ENCODE measurements around the gene TBX6.
"Not testable (repeated sequence)": the region's sequence is repeated elsewhere in the genome, so short reads cannot be mapped to it uniquely, and the experiment has no call there.

The TBX6 gene, protein sequence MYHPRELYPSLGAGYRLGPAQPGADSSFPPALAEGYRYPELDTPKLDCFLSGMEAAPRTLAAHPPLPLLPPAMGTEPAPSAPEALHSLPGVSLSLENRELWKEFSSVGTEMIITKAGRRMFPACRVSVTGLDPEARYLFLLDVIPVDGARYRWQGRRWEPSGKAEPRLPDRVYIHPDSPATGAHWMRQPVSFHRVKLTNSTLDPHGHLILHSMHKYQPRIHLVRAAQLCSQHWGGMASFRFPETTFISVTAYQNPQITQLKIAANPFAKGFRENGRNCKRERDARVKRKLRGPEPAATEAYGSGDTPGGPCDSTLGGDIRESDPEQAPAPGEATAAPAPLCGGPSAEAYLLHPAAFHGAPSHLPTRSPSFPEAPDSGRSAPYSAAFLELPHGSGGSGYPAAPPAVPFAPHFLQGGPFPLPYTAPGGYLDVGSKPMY

DNA sequence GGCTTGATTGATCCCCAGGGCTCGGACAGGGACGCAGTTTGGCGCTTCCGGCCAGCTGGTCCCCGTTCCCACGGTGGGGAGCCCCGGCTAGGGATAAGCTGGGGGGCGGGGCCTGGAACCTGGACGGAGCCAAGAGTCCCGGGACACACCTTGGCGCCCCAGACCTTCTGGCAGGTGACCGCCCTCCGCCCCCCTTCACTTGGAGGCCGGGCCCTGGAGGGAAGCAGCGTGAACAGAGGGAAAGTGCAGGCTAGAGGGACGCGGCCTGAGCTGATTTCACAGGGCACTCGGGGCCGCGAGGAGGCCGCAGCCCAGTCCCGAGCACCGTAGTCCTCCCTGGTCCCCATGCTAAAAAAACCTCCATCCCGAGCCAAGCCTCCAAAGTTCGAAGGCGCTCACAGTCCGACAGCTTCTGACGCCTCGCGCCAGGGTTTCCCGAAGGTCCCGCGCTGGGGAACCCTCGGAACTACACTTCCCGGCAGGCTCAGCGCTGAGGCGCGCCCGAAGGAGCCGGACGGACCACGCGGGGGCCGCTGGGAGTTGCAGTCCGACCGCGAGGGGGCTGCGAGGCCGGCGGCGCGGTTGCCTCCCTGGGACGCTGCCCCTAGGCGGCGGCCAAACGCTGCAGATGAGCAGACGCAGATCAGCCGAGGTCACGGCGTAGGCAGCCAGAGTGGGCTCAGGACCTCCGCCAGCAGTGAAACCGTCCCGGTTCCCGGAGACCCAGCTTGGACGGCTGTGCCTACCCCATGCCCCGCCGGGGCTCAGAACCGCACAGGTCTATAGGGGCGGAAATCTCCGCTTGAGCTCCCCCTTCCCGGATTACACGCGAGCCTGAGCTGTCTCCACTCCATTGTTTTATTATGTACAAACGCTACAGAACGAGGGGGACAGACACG is at the start of gene TBX6:
TBX6 (minus strand) TSS at position 451 of the 899 bp plus-strand sequence. CDS start 731 bp downstream, outside the sequence.
- Mint-ChIP-seq H3K27ac (peak within 1 kb of the TSS; percentile 98), H3K36me3 (peaks cover 21 to 28% of the 10 kb centered on the region in 2 donors), H3K9me3 (peaks cover under 1 to 5% of the 10 kb centered on the region in 2 donors), H3K27me3 (no peaks in the 10 kb centered on the region), H3K4me1 (peaks cover 27 to 52% of the 10 kb centered on the region in 2 donors), H3K4me3 (peak within 1 kb of the TSS; percentile 86 to 88)
- ATAC-seq (replicated peaks) (peak; percentile 81 to 83), DNase-seq (peak; percentile 94)

DNA sequence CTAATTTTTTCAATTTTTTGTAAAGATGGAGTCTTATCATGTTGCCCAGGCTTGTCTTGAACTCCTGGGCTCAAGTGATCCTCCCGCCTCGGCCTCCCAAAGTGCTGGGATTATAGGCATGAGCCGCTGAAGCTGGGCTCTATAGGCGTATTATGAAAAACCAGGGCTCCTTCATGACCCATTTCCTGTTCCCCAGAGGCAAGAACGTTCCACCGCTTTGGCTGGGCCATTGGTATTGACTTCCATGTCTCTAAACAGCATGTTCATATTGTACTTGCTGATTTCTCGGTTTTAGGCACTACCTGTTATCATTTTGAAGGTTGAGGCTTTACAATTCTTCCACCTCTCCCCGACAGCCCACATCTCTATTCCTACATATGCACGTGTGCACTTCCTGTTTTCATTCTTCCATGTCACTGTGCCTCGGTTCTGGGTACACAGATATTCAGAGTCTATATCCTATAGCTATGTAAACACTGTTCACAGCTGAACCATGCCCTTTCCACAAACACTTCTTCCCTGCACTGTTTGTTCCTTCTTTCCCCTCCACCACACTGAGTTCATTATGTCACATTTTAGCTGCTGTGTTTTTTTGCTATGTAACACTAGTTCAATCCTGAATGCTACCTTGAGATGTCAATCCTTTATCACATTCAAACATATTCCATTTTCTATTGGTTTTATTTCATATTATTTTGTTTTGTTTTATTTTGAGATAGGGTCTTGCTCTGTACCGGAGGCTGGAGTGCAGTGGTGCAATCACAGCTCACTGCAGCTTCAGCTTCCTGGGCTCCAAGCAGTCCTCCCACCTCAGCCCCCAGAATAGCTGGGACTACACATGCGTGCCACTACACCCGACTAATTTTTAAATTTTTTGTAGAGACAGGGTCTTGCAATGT is 48.1 kb upstream of the TBX6 start:
- DNase-seq (no peak), ATAC-seq (replicated peaks) (peak in 1 of 2 donors; percentile 22)
- Mint-ChIP-seq H3K27ac (no peak overlapping the region), H3K36me3 (no peaks in the 10 kb centered on the region), H3K4me3 (no peak overlapping the region), H3K4me1 (peaks cover 9% of the 10 kb centered on the region in 2 donors), H3K27me3 (no peaks in the 10 kb centered on the region), H3K9me3 (no peaks in the 10 kb centered on the region)

DNA sequence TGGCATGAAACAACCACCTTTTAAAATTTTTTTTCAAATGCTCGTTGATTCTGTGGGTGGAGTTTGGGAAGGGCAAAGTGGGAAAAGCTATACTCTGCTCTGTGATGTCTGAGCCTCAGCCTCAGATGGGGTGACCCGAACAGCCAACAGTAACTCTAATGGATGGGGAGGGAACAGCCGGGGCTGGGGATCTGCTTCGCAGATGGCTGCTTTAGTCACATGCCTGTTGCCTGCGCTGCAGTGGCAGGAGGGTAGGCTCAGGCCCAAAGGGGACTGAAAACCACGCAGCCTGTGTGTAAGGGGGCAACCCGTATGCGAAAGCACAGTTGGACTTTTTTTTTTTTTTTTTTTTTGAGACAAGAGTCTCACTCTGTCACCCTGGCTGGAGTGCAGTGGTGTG is 46.2 kb upstream of the TBX6 start:
- ATAC-seq (replicated peaks), result no peak

DNA sequence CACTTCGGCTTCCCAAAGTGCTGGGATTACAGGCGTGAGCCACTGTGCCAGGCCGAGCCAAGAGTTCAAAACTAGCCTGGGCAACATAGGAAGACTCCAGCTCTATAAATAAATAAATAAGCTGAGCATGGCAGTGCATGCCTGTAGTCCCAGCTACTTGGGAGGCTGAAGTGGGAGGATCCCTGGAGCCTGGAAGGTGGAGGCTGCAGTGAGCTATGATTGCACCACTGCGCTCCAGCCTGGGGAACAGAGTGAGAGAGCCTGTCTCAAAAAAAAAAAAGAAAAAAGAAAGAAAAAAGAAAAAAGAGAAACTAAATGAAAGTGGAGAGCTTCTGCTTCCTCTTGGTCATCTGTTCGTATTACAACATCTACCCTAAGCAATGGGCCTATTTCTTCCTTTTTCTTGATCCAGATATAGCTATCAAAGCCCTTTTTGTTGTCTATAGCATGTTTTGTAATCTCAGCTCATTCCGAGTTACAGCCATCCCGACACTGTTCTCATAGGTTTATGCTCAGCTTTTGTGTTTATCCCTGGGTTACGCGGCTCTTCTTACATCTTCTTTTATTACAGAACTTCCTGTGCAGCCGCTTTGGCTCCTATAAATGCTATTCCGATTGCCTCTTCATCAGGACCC is 45.4 kb upstream of the TBX6 start:
- H3K36me3 Mint-ChIP-seq, result no peaks in the 10 kb centered on the region
- no peaks in the 10 kb centered on the region for H3K9me3 Mint-ChIP-seq
- peak overlapping the region; percentile 25 for H3K27ac Mint-ChIP-seq
- no peaks in the 10 kb centered on the region for H3K27me3 Mint-ChIP-seq
- no peak for DNase-seq
- peaks cover 4 to 9% of the 10 kb centered on the region in 2 donors for H3K4me1 Mint-ChIP-seq
- H3K4me3 Mint-ChIP-seq, result no peak overlapping the region
- no peak for ATAC-seq (replicated peaks)

More for the DNA sequence above, 46.2 kb upstream of the TBX6 start:
- Mint-ChIP-seq H3K4me1 (peaks cover 4 to 9% of the 10 kb centered on the region in 2 donors), H3K4me3 (no peak overlapping the region), H3K36me3 (no peaks in the 10 kb centered on the region), H3K27me3 (no peaks in the 10 kb centered on the region), H3K27ac (no peak overlapping the region), H3K9me3 (no peaks in the 10 kb centered on the region)
- no peak for DNase-seq

DNA sequence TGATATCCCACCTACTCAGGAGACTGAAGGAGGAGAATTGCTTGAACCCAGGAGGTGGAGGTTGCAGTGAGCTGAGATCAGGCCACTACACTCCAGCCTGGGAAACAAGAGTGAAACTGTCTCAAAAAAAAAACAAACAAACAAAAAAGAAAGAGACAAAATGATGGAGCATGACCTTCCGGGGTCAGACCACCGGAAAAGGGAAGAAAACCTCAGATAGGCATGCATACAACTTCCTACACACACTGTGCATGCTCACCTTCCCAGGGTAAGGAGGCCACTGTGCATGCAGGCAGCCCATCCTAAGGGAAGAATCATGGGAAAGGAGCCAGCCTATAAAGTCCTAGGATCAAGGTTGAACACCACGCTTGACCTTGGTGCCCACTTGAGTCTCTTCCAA is 40.9 kb upstream of the TBX6 start:
- no peak for ATAC-seq (replicated peaks)
- no peak overlapping the region for H3K4me3 Mint-ChIP-seq
- no peaks in the 10 kb centered on the region for H3K27me3 Mint-ChIP-seq
- no peaks in the 10 kb centered on the region for H3K4me1 Mint-ChIP-seq
- no peak for DNase-seq
- H3K36me3 Mint-ChIP-seq, result no peaks in the 10 kb centered on the region
- no peaks in the 10 kb centered on the region for H3K9me3 Mint-ChIP-seq
- H3K27ac Mint-ChIP-seq, result no peak overlapping the region

DNA sequence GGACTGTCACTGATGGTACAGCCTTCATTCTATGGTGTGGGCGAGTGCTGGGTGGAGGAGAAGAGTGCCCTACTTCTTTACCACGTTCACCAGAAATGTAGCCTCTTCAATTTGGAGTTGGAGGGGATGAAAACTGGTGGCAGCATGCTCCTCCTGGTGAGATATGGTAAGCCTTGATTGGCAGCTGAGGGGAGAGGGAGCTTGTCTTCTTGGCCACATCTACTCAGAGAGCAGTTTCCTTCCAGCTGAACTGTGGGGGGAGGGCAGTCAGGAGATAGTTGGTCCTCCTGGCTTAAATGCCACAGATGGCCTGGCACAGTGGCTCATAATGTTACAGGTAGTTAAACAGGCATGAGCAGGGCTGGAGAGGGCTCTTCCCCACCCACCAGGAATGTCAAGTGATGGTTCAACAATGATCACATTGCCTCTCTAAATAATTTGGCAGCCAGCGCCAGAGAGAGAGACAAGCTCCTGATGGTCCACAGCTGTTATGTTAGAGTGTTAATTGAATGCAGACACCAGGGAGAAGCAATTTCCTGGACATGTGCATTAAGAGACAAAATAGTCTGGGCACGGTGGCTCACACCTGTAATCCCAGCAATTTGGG is 40.2 kb upstream of the TBX6 start:
- H3K4me3 Mint-ChIP-seq, result no peak overlapping the region
- H3K4me1 Mint-ChIP-seq, result peaks cover 3 to 5% of the 10 kb centered on the region in 2 donors
- DNase-seq (no peak), ATAC-seq (replicated peaks) (no peak)
- H3K9me3 Mint-ChIP-seq, result no peaks in the 10 kb centered on the region
- H3K36me3 Mint-ChIP-seq, result no peaks in the 10 kb centered on the region
- H3K27ac Mint-ChIP-seq, result no peak overlapping the region
- no peaks in the 10 kb centered on the region for H3K27me3 Mint-ChIP-seq

DNA sequence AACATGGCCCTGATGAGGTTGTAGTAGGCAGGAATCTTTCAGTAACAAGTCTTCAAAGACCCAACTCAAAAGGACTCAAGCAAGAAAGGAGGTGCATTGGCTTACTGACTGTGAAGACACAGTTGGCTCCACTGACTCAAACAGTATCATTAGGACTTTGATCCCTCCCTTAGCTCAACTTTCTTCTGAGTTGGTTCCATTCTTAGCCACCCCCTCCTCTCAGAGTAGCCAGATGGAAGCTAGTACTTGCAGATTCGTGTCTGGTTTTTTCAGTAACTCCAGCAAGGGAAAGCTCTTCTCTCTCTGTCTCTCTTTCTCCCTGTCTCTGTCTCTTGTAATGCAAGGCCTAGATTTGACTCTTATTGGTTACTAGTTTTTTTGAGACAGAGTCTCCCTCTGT is 36.3 kb upstream of the TBX6 start:
- peaks cover 0 to 4% of the 10 kb centered on the region in 2 donors for H3K36me3 Mint-ChIP-seq
- H3K27ac Mint-ChIP-seq, result no peak overlapping the region
- H3K9me3 Mint-ChIP-seq, result no peaks in the 10 kb centered on the region
- no peak for ATAC-seq (replicated peaks)
- no peaks in the 10 kb centered on the region for H3K27me3 Mint-ChIP-seq
- DNase-seq, result no peak
- H3K4me1 Mint-ChIP-seq, result peaks cover 5 to 18% of the 10 kb centered on the region in 2 donors
- no peak overlapping the region for H3K4me3 Mint-ChIP-seq

DNA sequence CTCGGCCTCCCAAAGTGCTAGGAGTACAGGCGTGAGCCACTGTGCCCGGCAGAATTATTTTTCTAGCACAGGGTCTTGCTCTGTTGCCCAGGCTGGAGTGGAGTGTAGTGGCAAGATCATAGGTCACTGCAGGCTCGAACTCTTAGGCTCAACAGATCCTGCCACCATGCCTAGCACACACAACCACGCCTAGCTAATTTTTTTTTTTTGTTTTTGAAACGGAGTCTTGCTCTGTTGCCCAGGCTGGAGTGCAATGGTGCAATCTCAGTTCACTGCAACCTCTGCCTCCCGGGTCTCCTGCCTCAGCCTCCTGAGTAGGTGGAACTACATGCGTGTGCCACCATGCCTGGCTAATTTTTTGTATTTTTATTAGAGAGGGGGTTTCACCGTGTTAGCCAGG is 34.0 kb upstream of the TBX6 start:
- ATAC-seq (replicated peaks); H3K9me3 Mint-ChIP-seq; H3K4me3 Mint-ChIP-seq; H3K27ac Mint-ChIP-seq; H3K27me3 Mint-ChIP-seq; H3K36me3 Mint-ChIP-seq; DNase-seq: not testable (repeated sequence)
- peaks cover 13 to 34% of the 10 kb centered on the region in 2 donors for H3K4me1 Mint-ChIP-seq

DNA sequence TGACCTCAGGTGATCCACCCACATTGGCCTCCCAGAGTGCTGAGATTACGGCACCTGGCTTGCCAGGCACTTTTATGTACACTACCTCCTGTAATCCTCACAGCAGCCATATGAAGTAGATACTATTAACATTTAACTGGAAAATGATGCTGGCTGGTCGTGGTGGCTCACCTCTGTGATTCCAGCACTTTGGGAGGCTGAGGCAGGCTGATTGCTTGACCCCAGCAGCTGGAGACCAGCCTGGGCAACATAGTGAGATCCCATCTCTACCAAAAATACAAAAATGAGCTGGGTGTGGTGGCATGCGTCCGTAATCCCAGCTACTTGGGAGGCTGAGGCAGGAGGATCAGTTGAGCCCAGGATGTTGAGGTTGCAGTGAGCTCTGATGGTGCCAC is 33.3 kb upstream of the TBX6 start:
- Mint-ChIP-seq H3K4me1 (peaks cover 15 to 41% of the 10 kb centered on the region in 2 donors), H3K27ac (no peak overlapping the region), H3K36me3 (peaks cover 7 to 8% of the 10 kb centered on the region in 2 donors)

DNA sequence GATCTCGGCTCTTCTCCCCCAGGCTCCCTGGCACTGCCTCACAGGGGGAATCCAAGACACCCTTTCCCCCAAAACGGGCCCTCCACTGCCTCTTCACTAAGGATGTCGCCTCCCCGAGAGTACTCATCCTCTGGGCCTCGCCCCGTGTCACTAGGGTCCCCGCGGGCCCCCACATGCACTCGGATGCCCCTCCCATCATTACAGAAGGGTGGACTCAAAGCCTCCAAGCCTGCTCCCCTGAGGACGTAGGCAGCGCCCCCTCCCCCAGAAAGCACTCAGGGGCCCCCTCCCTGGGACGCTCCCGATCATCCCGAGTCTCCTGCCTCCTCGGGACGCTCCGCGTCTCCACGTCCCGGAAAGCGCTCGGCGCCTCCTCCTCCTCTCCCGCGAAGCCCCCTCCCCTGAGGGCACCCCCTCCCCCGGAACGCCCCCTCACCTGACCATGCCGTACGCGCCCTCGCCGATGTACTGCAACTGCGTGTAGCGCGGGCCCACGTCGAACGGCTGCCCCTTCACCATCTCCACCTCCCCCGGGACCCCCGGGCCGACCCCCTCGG is 31.0 kb upstream of the TBX6 start:
- Mint-ChIP-seq H3K4me3 (peak overlapping the region; percentile 87 to 92), H3K9me3 (no peaks in the 10 kb centered on the region), H3K36me3 (peaks cover 13 to 17% of the 10 kb centered on the region in 2 donors), H3K27ac (peak overlapping the region; percentile 96), H3K27me3 (no peaks in the 10 kb centered on the region), H3K4me1 (peaks cover 15 to 43% of the 10 kb centered on the region in 2 donors)
- peak; percentile 24 to 28 for ATAC-seq (replicated peaks)
- DNase-seq, result no peak

More for the DNA sequence above, 33.3 kb upstream of the TBX6 start:
- DNase-seq (no peak), ATAC-seq (replicated peaks) (no peak)
- Mint-ChIP-seq H3K27me3 (no peaks in the 10 kb centered on the region), H3K9me3 (no peaks in the 10 kb centered on the region), H3K4me3 (no peak overlapping the region)

DNA sequence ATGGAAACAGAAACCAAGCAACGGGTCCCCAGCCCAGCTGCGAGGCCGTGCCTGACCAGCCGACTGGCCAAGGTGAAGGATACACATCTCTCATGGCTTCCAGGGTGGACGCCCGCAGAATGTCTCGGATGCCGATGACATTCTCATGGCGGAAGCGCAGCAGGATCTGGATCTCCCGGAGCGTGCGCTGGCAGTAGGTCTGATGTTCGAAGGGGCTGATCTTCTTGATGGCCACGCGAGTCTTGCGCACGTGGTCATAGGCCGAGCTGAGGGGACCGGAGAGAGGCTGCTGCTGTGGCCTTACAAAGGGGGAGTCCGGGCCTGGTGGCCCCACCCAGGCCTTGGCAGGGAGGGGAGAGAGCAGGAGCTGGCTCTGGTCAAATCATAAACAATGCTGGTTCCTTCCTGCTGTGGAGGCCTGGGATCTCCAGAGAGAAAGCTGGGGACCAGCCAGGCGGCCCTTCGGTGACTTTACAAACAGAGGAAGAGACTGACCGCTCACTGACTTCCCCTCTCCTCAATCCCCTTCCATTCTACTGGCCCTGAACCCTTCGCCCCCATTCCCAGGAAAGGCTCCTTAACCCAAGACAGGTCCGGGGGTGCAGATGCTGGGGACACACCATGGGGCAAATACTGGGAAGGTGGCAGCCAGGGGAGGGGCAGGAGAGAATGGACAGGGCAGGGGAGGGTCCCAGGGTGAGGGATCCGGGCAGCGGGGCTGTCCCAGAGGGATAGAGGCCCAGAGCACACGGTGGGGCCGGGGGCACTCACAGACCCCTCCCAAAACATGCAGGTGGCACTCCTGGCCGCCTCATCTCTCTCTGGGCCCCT is 30.2 kb upstream of the TBX6 start:
- peaks cover 13 to 18% of the 10 kb centered on the region in 2 donors for H3K36me3 Mint-ChIP-seq
- ATAC-seq (replicated peaks) (no peak), DNase-seq (no peak)
- H3K9me3 Mint-ChIP-seq, result no peaks in the 10 kb centered on the region
- H3K4me1 Mint-ChIP-seq, result peaks cover 12 to 39% of the 10 kb centered on the region in 2 donors
- H3K27me3 Mint-ChIP-seq, result no peaks in the 10 kb centered on the region
- peak overlapping the region; percentile 87 to 92 for H3K4me3 Mint-ChIP-seq
- peak overlapping the region; percentile 96 for H3K27ac Mint-ChIP-seq

Measured in stimulated activated naive B cell treated with anti-CD40 and anti-IgM and Interleukin-4, amounts not matched to agents 10 μg/mL and 1 μg/mL and 100 μg/mL, for 72 hours (primary cell).